Measurements from ENCODE around the gene GOPC. TPM values are rescaled to one million over a fixed set of nuclear protein-coding genes. Genes with fewer than 3 reads are reported as not detected.

GOPC gene
- total RNA-seq, 1 experiment from 2014 or later: 18.7 TPM

- CTCF ChIA-PET: interaction anchor here (0.6 kb wide), 1 partner anchor 106 kb away, joined by 3 read pairs; no protein-coding TSS in a partner anchor
- H3K27ac Mint-ChIP-seq: no peak overlapping the region
These were observed 22.7 kb upstream of the GOPC start for GRCh38 chr6:117624869-117625481.

More at GRCh38 chr6:117624869-117625481, 22.7 kb upstream of the GOPC start:
- no peak for ATAC-seq
- TF ChIP-seq ZNF532 (CRISPR knock-in tag; IDR thresholded peaks at IDR 0.05; ENCODE audit: borderline replicate concordance): no peak
- TF ChIP-seq E2F1 (CRISPR knock-in tag; IDR thresholded peaks at IDR 0.05): no peak
- no peak for TF ChIP-seq PRRX2 (CRISPR knock-in tag; IDR thresholded peaks at IDR 0.05)
- TF ChIP-seq E2F4 (CRISPR knock-in tag; IDR thresholded peaks at IDR 0.05; ENCODE audit: borderline replicate concordance, low read depth): no peak
- no peak for TF ChIP-seq ZNF425 (CRISPR knock-in tag; conservative IDR thresholded peaks at IDR 0.05)
- no peak for TF ChIP-seq ETV6 (CRISPR knock-in tag; IDR thresholded peaks at IDR 0.05)
- TF ChIP-seq NFYB (CRISPR knock-in tag; conservative IDR thresholded peaks at IDR 0.05; ENCODE audit: low read depth): no peak
- no peak for TF ChIP-seq PRDM15 (CRISPR knock-in tag; IDR thresholded peaks at IDR 0.05)
- TF ChIP-seq FOXJ3 (CRISPR knock-in tag; IDR thresholded peaks at IDR 0.05; ENCODE audit: borderline replicate concordance): no peak
- TF ChIP-seq CDX4 (CRISPR knock-in tag; IDR thresholded peaks at IDR 0.05; ENCODE audit: borderline replicate concordance): no peak
- TF ChIP-seq CBFB (CRISPR knock-in tag; IDR thresholded peaks at IDR 0.05; ENCODE audit: low read depth): no peak
- TF ChIP-seq ATF1 (CRISPR knock-in tag; IDR thresholded peaks at IDR 0.05): no peak
- TF ChIP-seq TCF7 (CRISPR knock-in tag; IDR thresholded peaks at IDR 0.05; ENCODE audit: low read depth): no peak
- TF ChIP-seq IRF2 (CRISPR knock-in tag; IDR thresholded peaks at IDR 0.05; ENCODE audit: borderline replicate concordance, low read depth): no peak
- TF ChIP-seq ZNF671 (CRISPR knock-in tag; IDR thresholded peaks at IDR 0.05): no peak
- no peak for TF ChIP-seq KAT7 (CRISPR knock-in tag; IDR thresholded peaks at IDR 0.05; ENCODE audit: borderline replicate concordance)
- TF ChIP-seq MLX (CRISPR knock-in tag; IDR thresholded peaks at IDR 0.05): no peak
- Mint-ChIP-seq H3K4me3 (no peak overlapping the region), H3K4me1 (peaks cover 7% of the 10 kb centered on the region), H3K36me3 (peaks cover 74% of the 10 kb centered on the region), H3K9me3 (peaks cover 76% of the 10 kb centered on the region), H3K27me3 (ENCODE audit: low read depth) (peaks cover 2% of the 10 kb centered on the region; the same call in 1 of the 2 replicates)
- POLR2A ChIA-PET: no interaction called here
- no peak for DNase-seq (ENCODE audit: low spot score)
